Suppressor macrophage treated with lipopolysaccharide for 1 hour (primary cell): Measurements from ENCODE around the gene AP1M1.
"Not testable (repeated sequence)": the region's sequence is repeated elsewhere in the genome, so short reads cannot be mapped to it uniquely, and the experiment has no call there.

Experiments
- DNase-seq, 3 donors: peaks; one replicate each; pipeline ENCODE4 v3.0.0-alpha.2; 2020 to 2022

The AP1M1 gene

DNA sequence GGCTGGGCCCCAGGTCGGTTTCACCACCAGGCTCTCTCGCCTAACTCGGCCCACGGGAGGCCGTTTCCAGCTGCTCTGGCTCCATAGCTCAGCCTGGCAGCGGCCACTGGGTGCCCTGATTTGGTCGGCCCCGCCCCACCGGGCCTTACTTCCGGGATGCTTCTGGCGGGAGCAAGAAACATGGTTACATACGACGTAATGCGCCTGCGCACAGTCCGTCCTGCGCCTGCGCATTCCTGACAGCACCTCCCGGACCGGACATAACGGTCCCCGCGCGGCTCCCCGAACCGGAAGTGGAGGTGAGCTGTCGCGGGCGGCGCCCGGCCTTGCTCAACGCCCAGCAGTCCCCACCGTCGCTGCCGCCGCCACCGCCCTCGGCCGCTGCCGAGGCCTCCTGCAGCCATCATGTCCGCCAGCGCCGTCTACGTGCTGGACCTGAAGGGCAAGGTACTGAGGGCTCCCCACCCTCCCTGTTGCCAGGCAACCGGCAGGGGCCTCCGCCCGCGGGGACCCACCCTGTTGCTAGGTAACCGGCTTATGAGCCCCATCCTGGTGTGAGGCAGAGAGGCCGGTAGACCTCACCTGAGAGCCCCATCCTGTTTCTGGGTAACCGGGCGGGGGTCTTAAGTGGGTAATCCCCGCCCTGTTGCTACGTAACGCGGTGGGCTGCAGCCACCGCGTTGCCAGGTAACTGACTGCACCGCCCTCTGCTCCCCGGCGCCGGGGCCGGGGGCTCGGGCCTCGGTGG, at the start of gene AP1M1:
Gene AP1M1, plus strand, starts transcription at position 290 of the 748 bp plus-strand sequence. Its CDS starts 116 bp downstream, at position 406.
- peak; percentile 99 for DNase-seq

DNA sequence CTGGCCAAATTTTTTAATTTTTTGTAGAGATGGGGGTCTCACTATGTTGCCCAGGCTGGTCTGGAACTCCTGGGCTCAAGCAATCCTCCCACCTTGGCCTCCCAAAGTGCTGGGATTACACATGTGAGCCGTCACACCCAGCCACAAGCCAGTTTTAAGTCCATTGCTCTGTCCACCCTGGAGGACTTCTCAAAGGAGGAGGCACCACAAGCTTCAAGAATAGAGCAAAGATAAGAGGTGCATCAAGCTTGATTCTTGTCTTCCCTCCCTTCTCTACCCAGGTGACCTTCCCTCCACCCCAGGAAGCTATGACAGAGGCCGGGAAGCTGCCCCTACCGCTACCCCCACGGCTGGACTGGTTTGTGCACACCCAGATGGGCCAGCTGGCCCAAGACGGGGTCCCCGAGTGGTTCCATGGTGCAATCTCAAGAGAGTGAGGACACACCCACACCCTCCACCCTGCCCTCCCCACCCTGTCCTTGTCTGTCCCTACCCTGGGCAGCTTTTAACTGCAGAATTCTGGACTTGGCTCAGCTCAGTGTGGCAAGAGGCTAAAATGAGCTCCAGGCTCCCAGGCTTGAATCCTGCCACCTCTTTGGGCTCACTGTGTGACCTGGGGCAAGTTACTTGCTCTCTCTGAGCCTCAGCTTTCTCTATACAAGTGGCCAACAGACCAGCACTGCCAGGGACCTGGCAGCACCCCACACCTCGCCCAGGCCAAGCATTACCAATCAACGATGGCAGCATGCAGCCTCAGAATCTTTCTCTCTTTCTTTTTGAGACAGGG, 49.1 kb upstream of the AP1M1 start:
- DNase-seq, result no peak

DNA sequence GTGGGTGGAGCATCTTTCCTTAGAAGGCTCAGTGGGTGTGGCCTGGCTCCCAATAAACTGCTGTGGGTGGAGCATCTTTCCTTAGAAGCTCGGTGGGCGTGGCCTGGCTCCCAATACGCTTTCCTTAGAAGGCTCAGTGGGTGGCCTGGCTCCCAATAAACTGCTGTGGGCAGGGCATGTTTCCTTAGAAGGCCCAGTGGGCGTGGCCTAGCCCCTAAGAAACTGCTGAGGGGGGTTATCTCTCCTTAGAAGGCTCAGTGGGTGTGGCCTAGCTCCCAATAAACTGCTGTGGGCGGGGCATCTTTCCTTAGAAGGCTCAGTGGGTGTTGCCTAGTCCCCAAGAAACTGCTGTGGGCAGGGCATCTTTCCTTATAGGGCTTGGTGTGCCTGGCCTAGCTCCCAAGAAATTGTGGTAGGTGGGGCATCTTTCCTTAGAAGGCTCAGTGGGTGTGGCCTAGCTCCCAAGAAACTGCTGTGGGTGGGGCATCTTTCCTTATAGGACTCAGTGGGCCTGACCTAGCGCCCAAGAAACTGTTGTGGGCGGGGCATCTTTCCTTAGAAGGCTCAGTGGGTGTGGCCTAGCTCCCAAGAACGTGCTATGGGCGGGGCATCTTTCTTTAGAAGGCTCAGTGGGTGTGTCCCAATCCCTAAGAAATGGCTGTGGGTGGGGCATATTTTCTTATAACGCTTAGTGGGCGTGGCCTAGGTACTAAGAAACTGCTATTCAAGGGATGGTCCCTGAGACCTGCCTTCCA, 44.0 kb upstream of the AP1M1 start:
- no peak for DNase-seq

DNA sequence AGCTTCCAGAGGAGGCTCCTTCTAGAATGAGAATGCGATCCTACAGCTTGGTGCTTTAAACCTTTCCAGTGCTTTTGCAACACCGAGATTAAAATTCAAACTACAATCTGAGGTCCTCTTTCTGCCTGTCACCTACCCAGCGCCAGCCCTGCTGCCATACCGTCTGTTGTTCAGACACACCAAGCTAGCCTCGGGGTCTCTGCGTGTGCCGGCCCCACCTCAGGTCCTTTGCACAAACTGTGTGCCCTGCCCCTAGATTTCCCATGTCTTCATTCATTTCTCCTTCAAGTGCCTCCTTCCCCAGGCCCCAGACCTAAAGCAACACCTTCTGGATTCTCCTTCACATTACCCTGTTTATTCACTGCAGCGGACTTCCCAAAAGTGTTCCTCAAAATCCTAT, 43.2 kb upstream of the AP1M1 start:
- DNase-seq, result no peak

DNA sequence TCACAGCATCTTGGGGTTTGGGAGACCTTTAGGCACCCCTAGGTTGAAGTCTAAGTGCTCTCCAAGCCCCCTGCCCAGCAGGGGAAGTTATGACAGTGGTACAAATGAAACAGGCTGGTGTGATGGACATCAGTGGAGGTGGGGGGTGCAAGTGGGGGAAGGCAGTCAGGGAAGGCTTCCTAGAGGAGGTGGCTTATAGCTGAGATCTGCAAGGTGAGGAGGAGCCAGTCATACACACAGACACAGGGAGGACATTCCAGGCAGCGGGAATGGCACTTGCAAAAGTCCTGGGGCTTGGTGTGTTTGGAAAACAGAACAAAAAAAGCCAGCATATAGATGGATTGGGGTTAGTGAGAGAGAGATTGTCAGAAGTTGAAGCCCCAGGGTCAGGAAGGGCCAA, 42.6 kb upstream of the AP1M1 start:
- no peak for DNase-seq

DNA sequence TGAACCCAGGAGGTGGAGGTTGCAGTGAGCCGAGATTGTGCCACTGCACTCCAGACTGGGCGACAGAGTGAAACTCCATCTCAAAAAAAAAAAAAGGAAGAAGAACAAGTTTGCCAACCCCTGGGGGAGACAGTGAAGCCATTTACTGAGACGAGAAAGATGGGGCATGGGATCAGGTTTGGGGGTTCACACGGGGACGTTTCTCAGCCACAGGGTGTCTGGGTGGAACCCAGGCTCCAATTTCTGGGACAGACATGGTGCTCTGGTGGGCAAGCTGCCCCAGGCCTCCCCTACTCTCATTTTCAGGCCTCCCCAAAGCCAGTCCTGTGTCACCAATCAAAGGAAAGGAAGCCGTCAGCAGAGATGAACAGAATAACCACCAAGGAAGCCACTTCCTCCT, 40.8 kb upstream of the AP1M1 start:
- DNase-seq, result no peak

DNA sequence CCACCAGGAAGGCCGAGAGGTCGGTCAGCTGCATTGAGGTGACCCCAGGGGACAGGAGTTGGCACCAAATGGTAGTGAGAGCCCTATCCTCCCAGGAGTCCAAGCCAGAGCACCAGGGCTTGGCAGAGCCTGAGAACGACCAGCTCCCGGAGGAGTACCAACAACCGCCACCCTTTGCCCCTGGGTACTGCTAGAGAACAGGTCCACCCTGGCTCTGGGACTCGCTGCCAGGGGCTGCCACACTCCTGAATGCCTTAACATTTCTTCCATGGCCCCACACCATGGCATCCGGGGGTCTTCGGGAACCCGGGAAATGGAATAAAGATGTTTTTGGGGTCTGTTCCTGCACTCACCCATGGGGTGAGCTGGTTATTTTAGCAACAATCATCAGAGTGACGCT, 40.1 kb upstream of the AP1M1 start:
- no peak for DNase-seq

DNA sequence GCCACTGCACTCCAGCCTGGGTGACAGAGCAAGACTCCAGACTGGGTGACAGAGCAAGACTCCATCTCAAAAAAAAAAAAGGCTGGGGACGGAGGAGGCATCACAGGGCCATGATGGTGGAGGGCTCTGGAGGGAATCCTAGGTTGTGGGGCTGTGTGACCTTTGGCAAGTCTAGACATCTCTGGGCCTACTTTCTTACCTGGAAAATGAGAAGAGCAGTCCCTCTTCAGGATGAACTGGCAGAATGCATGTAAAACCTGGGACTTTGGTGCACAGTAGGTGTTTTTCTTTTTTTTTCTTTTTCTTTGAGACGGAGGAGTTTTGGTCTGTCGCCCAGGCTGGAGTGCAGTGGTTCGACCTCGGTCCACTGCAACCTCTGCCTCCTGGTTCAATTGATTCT, 38.1 kb upstream of the AP1M1 start:
- no peak for DNase-seq

DNA sequence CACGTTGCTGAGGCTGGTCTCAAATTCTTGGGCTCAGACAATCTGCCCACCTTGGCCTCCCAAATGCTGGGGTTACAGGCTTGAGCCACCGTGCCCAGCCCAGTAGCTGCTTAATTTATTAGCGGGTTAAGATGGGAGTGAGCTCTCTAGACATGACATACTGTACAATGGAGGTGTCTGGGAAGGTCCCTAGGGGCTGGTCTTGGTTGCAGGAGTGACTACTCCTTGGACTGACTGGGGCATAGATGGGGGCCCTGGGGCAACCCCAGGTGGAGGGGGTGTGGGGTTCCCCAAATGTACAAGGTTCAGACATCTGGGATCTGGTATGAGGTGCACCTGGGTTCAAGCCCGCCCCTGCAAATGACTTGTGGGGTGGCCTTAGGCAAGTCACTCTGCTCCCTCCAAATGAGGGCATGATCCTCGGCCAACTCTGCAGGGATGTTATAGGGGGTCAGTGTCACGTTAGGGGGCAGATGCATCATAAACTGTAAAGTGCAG, 37.2 kb upstream of the AP1M1 start:
- no peak for DNase-seq

DNA sequence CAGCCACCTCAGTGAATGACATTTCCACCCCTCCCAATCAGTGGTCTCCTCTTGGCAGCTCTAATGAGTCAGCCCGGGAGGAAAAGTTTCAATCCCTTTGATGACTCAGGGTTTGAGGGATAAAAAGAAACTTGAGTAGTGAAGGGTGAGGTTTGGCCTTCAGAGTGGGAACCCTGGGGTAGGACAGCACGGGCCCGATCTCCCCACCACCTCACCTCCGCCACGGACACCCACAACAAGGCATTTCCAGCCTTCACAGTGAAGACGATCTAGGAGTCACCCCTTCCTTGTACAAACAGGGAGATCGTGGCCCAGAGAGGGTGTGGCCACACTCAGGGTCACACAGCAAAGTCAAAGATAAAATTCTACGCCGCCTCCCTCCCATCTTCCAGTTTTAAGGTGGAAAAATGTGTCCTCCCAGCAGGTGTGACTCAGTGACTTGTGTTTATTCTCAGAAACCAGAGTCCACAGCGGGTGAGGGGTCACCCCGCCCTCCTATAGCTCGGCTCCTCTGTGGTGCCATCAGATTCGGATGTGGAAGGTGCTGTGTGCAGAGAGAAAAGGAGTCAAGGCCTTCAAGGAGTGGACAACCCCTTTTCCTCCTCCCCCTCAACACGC, 36.7 kb upstream of the AP1M1 start:
- peak; percentile 73 to 88 (median 81) for DNase-seq

DNA sequence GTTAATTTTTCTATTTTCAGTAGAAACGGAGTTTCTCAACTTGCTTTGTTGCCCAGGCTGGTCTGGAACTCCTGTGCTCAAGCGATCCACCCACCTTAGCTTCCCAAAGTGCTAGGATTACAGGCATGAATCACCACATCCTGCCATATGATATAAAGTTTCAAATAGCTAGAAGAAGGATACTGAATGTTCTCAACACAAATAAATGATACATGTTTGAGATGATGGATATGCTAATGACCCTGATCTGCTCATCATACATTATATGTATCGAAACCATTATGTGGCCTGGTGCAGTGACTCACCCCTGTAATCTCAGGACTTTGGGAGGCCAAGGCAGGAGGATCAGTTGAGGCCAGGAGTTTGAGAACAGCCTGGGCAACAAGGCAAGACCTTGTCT, 35.9 kb upstream of the AP1M1 start:
- peak; percentile 37 to 67 (median 64) for DNase-seq

DNA sequence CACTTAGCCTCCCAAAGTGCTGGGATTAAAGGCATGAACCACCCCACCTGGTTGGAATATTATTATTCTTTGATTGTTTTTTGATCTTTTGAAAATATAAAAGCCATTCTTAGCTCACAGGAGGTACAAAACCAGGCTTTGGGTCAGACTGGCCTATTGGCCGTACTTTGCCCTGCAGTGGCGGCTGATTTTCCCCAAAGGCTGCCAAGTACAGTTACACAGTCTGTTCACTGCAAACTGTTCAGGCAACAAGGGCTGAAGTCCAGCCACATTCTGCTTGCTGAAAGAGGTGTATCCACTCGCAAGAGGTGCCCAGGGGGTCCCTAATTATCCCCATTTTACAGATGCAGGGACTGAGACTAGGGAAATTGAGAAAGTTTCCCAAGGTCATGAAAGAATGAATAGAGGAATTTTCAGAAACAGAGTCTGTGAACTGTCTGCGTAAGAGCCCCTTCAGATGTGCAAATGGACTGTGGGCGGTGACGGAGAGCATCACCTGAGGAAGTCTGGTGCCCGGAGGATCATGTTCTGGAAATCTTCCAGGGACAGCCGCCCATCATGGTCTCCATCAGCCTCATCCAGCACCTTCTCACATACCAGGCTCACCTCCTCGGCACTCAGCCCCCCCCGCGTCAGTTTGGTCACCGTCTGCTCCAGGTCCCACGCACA, 33.4 kb upstream of the AP1M1 start:
- DNase-seq, result no peak

DNA sequence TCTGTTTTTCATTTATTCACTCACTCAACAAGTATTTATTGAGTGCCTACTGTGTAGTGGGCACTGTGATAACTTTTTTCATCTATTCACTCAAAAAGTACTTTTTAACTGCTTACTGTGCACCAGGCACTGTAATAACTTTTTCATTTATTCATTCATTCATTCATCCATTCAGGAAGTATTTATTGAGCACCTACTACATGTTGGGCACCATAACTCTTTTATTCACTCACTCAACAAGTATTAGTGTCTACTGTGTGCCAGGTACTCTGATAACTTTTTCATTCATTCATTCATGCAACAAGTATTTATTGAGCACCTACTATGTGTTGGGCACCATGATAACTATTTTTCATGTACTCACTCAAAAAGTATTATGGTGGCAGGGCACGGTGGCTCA, 31.3 kb upstream of the AP1M1 start:
- no peak for DNase-seq

DNA sequence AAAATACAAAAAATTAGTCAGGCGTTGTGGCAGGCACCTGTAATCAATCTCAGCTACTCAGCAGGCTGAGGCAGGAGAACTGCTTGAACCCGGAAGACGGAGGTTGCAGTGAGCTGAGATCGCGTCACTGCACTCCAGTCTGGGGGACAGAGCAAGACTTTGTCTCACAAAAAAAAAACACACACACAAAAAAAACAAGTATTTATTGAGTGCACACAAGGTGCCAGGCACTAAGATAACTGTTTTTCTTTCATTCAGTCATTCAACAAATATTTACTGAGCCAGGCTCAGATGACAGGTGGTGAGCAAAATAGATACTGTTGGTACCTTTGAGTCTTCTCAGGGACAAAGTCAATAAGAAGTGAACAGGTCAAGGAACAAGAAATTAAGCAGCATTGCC, 30.7 kb upstream of the AP1M1 start:
- no peak for DNase-seq

DNA sequence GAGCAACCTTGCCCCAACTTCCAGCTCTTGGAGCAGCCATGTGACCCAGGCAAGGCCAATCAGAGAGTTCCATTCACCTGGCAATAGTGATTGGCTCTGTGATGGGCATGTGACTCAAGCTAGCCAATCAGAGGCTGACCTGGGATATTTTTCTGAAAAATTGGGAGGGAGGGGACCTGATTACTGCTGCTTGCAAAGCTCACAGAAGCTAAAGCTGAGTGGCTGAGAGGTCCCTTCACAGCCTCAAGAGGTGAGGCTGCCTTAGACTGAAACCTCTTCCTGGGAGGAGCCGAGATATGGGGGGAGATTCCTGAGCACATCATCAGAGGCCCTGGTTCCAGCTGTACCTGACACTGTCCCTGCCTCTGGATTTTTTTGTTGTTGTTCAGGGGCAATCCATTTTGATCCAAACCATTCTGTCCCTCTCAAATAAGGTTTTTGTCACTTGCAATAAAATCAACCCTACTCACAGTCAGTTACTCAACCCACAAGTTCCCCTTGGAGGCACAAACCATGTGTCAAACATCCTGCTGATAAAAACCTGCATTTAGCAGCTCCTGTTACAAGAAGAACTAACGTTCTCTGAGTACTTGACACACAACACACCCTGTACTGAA, 29.1 kb upstream of the AP1M1 start:
- DNase-seq, result peak; percentile 64 to 81 (median 76)

DNA sequence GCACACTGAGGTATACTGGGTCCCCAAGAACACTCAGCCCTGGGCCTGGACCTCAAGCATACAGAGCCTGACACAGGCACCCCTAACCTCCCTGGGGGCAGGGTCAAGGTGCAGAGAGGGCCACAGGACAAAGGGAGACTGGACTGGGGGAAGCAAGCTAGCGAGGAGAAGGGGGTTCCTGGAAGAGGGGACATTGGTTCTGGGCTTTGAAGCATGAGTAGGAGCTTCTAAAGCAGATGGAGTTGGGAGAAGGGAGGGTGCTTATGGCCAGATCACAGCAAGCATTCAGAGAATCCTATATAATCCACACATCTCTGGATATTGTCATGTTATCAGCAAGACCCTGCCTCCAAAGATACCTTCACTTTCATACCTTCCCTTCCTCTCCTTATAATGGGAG, 27.6 kb upstream of the AP1M1 start:
- no peak for DNase-seq

DNA sequence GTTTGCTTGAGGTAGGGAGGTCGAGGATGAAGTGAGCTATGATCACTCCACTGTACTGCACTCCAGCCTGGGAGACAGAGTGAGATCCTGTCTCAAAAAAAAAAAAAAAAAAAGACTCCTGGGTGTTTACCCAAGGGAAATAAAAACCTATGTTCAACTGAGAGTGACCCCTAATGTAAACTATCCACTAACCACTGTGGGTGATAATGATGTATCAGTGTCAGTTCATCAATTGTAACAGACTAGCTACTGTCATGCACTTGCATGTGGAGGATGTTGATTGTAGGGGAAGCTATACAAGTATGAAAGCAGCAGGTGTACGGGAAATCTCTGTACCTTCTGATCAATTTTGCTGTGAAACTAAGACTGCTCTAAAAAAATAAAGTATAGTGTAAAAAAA, 21.8 kb upstream of the AP1M1 start:
- no peak for DNase-seq

DNA sequence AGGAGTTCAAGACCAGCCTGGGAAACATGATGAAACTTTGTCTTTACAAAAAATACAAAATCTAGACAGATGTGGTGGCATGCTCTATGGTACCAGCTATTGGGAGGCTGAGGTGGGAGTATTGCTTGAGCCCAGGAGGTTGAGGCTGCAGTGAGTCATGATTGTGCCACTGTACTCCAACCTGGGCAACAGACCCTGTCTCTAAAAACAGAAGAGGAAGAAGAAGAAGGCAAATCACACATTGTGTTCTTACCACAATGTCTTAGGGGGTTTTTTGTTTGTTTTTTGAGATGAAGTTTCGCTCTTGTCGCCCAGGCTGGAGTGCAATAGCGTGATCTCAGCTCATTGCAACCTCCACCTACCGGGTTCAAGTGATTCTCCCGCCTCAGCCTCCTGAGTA, 18.8 kb upstream of the AP1M1 start:
- DNase-seq, result not testable (repeated sequence)

DNA sequence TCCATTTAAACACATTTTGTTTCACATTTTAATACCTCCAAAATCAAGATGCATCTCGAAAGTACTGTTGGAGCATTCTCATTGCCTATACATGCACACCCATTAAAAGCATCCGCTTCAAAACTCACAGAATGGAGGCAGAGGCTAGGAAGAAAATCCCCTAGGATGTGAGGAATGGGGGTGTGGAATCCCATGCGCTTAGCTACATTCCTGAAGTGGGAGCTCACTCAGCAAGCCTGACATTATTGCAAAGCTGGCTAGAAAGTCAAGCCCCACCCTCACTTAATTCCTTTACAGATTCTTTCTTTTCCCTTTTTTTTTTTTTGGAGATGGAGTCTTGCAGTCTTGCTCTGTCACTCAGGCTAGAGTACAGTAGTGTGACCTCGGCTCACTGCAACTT, 17.1 kb upstream of the AP1M1 start:
- no peak for DNase-seq

DNA sequence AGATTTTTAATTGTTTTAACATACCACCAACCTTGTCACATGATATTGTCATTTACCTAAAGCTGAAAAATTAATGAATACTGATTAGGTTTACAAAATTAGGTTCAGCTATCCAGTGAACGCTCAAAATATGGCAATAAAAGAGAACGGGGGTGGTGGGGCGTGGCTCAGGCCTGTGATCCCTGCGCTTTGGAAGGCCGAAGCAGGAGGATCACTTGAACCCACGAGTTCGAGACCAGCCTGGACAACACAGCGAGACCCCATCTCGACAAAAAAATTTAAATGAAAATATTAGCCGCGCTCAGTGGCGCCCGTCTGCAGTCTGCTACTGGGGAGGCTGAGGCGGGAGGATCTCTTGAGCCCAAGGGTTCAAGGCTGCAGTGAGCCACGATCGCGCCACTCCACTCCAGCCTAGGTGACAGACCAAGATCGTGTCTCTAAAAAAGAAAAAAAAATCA, 13.0 kb upstream of the AP1M1 start:
- DNase-seq, result peak in 1 of 3 donors; percentile 13

DNA sequence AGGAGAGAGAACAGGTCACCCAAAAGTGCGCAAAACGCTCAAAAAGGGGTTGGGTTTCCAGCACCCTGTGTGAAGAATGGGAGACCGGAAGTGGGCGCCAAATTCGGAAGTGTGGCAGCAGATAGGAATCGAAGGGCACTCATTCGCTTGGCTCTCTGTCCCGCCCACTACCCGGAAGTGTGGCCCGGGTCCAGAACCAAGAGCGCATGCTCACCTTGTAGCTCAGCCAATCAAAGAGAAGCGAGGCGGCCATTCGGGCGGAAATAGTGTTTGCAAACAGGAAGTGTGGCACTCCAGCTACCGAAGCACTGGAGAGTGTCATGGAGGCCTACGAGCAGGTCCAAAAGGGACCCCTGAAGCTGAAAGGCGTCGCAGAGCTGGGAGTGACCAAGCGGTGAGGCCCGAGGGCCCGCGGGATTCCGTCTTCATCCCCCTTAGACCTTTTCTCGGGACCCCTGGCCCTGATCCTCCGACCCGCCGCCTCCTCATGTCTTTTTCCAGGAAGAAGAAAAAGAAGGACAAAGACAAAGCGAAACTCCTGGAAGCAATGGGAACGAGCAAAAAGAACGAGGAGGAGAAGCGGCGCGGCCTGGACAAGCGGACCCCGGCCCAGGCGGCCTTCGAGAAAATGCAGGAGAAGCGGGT, 12.5 kb upstream of the AP1M1 start, which contains the start of gene FAM32A:
Gene FAM32A, plus strand, starts transcription at position 288 of the 645 bp plus-strand sequence. Its CDS starts 33 bp downstream, at position 321.
- DNase-seq, result peak; percentile 98 to 100 (median 100)
